ENCODE measurements around the gene IL31.

GRCh38 chr12:122190842-122191668, 17.0 kb upstream of the IL31 start:
- no peak for TF ChIP-seq EP300 (IDR thresholded peaks at IDR 0.05)
- no peak for TF ChIP-seq POLR2AphosphoS5 (IDR thresholded peaks at IDR 0.05)

Measured in upper lobe of left lung (tissue), 4 donors.